Tracheal epithelial cell (primary cell): Measurements from ENCODE around the gene BARX2. TPM values are rescaled to one million over a fixed set of nuclear protein-coding genes. Genes with fewer than 3 reads are reported as not detected.

Source experiments
- total RNA-seq: library from RNA; depleted of rRNA; stranded (reverse); fragments of >200 nt; gene quantifications from 2 replicates; pipeline ENCODE4 v1.2.1, GENCODE V29; 2014

Gene BARX2
- 2.8 and 4.1 TPM in 2 replicates for total RNA-seq

GRCh38 chr11:129375751-129376657 lies at the start of gene BARX2:
Gene BARX2 (plus strand): TSS chr11:129375848. CDS start chr11:129376036, 188 bp downstream.

Other genes with a start within 250 kb of the BARX2 start
- 30.4 and 35.4 TPM in 2 replicates for gene ARHGAP32, start 183.5 kb upstream of the BARX2 start, total RNA-seq